ENCODE measurements around the gene ZNF70. TPM values are rescaled to one million over a fixed set of nuclear protein-coding genes. Genes with fewer than 3 reads are reported as not detected.

ZNF70 gene
- total and polyA plus RNA-seq, 2 of the 13 experiments (the other 11 are each of a cell fraction or from before 2014, with no cell fraction given), result 0.62 to 3.6 TPM

GRCh38 chr22:23716811-23717801, 33.8 kb downstream of the ZNF70 start (continued):
- TF ChIP-seq PRPF4 (IDR thresholded peaks at IDR 0.05; ENCODE audit: low read depth, low read length, poor library complexity, severe bottlenecking) (no peak), MXD1 (CRISPR knock-in tag; IDR thresholded peaks at IDR 0.05) (peak; percentile 87; the same call in 1 of the 2 replicates), ZNF382 (CRISPR knock-in tag; IDR thresholded peaks at IDR 0.05; ENCODE audit: borderline replicate concordance) (no peak), ZHX1 (CRISPR knock-in tag; IDR thresholded peaks at IDR 0.05; ENCODE audit: low read depth) (peak; percentile 98), SIN3A (IDR thresholded peaks at IDR 0.05; ENCODE audit: borderline replicate concordance, low read depth, low read length) (no peak; the same call in 1 of the 2 replicates), EHMT2 (IDR thresholded peaks at IDR 0.05; ENCODE audit: borderline replicate concordance, low read depth, low read length) (0 out of 2 replicates have a peak, but pooled peaks have one; percentile 46), ESRRA (CRISPR knock-in tag; IDR thresholded peaks at IDR 0.05; ENCODE audit: low read depth) (peak; percentile 79), FUBP1 (CRISPR knock-in tag; IDR thresholded peaks at IDR 0.05; ENCODE audit: borderline replicate concordance) (no peak), ZZZ3 (CRISPR knock-in tag; IDR thresholded peaks at IDR 0.05; ENCODE audit: borderline replicate concordance) (peak; percentile 44; the same call in 1 of the 2 replicates)
- TF ChIP-seq, protein P1, sequence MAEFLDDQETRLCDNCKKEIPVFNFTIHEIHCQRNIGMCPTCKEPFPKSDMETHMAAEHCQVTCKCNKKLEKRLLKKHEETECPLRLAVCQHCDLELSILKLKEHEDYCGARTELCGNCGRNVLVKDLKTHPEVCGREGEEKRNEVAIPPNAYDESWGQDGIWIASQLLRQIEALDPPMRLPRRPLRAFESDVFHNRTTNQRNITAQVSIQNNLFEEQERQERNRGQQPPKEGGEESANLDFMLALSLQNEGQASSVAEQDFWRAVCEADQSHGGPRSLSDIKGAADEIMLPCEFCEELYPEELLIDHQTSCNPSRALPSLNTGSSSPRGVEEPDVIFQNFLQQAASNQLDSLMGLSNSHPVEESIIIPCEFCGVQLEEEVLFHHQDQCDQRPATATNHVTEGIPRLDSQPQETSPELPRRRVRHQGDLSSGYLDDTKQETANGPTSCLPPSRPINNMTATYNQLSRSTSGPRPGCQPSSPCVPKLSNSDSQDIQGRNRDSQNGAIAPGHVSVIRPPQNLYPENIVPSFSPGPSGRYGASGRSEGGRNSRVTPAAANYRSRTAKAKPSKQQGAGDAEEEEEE (CRISPR knock-in tag; IDR thresholded peaks at IDR 0.05; ENCODE audit: borderline replicate concordance), result no peak
- TF ChIP-seq, protein P2, sequence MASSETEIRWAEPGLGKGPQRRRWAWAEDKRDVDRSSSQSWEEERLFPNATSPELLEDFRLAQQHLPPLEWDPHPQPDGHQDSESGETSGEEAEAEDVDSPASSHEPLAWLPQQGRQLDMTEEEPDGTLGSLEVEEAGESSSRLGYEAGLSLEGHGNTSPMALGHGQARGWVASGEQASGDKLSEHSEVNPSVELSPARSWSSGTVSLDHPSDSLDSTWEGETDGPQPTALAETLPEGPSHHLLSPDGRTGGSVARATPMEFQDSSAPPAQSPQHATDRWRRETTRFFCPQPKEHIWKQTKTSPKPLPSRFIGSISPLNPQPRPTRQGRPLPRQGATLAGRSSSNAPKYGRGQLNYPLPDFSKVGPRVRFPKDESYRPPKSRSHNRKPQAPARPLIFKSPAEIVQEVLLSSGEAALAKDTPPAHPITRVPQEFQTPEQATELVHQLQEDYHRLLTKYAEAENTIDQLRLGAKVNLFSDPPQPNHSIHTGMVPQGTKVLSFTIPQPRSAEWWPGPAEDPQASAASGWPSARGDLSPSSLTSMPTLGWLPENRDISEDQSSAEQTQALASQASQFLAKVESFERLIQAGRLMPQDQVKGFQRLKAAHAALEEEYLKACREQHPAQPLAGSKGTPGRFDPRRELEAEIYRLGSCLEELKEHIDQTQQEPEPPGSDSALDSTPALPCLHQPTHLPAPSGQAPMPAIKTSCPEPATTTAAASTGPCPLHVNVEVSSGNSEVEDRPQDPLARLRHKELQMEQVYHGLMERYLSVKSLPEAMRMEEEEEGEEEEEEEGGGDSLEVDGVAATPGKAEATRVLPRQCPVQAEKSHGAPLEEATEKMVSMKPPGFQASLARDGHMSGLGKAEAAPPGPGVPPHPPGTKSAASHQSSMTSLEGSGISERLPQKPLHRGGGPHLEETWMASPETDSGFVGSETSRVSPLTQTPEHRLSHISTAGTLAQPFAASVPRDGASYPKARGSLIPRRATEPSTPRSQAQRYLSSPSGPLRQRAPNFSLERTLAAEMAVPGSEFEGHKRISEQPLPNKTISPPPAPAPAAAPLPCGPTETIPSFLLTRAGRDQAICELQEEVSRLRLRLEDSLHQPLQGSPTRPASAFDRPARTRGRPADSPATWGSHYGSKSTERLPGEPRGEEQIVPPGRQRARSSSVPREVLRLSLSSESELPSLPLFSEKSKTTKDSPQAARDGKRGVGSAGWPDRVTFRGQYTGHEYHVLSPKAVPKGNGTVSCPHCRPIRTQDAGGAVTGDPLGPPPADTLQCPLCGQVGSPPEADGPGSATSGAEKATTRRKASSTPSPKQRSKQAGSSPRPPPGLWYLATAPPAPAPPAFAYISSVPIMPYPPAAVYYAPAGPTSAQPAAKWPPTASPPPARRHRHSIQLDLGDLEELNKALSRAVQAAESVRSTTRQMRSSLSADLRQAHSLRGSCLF (CRISPR knock-in tag; IDR thresholded peaks at IDR 0.05; ENCODE audit: borderline replicate concordance), result no peak
